Activated effector memory CD4-positive, alpha-beta T cell treated with Interleukin-2 at 50 U/mL for 16 hours (primary cell): ENCODE measurements around the gene B3GALT4.
A peak's percentile ranks its signal among the peaks of the same experiment; 100 is the strongest.

Source experiments
- DNase-seq: peaks from one replicate; pipeline ENCODE4 v3.0.0-alpha.2; 2020

B3GALT4 gene

DNA sequence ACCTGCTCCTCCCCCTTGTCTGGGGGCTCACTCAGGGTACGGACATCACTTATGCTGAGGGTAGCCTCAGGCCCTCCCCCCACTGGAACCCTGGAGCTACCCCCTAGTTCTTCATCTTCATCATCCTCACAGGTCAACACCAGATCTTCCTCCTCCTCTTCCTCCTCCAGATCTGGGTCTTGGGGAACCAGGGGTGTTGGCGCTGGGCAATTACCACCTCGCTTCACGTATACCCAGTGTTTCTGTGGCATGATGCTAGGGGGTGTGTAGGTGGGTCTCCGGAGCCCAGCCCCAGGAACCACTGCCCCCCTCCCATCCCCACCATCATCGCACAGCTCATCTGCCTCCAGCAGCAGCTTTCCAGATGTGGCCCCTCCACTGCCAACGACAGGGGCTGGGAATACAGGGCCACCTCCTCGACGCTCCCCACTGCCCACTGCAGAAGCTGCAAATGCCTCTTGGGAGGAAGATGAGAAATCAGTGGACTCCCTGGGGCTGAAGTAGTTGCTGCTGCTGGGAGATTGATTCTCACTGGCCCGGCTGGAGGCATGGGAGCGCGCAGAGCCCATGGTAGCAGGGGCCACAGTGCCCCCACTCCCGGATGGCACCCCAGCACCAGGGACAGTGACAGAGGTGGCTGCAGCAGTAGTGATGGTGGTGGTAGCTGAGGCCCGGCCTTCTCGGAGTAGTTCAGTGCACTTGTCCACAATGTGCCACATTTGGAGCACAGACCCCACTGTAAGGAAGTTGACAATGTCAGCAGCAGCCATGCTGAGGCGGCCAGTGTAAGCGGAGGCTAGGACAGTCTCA lies 39.1 kb downstream of the B3GALT4 start:
- no peak for DNase-seq

DNA sequence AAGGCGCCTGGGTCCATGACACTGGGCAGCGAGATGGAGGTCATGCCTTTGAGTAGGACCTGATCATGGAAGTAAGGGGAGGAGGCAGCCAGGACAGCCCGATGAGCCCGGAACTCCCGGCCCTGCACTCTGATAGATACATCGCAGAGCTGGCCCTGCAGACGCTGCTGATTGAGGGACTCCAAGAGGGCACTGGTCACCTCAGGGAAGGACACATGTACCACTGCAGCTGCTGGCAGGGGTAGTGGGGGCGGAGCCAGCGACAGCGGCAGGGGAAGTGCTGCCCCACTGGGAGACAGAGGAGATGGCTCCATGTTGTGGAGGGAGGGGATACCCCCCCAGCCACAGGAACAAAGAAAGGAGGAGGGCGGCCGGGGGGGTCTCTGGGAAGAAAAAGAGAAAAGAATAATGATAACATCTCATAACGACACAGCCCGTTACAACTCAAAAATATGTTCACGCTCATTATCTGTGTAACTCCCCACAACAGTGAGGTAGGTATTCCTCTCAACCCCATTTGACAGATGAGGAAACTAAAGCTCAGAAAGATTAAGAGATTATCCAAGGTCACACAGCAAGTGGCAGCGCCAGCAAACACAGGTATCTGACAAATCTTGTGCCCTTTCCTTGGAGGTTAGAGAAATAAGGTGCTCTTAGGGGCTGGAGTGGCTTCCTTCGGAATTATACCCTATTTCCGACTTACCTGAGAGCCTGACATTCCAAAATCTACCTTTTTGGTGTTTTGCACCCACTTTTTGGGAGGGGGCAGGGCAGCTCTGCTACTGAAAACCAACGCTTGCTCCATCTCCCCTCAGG lies 39.9 kb downstream of the B3GALT4 start:
- DNase-seq, result no peak

DNA sequence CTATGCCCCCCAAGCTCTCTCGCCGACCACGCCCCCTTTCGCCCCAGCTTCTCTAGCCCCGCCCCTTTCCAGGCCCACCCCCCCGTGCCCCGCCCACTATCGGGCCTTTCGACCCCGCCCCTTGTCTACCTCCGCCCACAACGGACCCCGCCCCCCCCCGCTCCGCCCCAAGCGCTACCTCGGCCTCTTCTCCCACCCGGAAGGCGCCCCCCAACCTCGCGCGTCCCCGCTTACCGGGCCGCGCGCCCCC lies 40.4 kb downstream of the B3GALT4 start:
- DNase-seq, result no peak

DNA sequence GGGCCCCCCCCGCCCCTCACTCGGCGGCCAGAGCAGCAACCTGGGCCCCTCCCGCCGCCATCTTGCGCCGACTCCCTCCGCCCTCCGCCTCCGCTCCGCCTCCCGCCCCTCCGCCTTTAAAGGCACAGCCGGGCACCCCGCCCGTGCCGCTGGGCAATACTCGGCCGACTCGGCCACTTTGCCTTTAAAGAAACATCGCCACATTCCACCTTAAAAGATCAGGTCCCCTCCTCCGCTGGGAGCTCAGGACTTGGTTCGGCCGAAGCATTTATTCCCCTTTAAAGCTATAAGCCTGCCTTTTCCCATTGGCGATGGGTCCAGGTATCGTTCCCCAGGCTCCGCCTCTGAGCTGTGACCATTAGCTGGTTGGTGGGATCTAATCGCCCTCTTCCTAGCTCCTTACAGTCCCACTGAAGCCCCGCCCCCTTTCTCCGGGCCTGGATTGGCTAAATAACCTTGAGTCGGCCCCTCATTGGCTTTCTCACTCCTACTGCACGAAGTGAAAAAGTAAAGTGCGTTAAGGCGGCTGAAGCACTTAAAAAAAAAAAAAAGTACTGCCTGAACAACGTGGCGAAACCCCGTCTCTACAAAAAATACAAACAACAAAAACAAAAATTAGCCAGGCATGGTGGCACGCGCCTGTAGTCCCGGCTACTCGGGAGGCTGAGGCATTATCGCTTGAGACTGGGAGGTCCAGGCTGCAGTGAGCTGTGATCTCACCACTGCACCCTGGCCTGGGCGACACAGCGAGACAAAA lies 40.9 kb downstream of the B3GALT4 start, which contains the start of gene ZBTB22:
Gene ZBTB22, minus strand, starts transcription at position 76 of the 757 bp plus-strand sequence. CDS start 828 bp downstream, outside the sequence.
- peak; percentile 93 for DNase-seq

DNA sequence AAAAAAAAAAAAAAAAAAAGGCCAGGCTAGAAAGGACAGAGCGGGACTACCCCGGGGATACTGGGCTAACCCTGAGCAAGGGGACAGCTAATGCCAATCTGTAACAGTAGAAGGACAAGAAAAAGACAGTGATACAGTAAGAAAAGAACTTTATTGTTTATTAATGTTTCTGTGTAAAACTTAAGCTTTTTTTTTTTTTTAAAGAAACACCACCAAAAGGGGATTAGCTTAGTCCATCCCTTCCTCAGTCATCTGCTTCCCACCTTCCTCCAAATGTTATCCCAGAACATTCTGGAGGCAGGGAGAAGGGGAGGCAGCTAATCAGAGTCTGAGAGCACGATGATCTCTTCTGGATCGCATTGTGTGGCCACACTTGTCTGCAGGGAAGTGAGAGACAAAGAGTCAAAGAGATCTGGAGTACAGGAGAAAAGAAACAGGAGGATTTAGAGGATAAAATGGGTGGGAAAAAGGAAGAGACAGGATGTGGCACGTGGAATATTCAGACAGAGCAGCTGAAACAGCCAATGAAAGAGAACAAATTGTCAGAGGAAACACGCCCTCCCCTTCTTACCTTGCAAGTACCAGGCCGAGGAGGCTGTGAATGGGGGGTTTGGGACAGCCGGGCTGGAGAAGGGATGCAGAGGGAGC lies 41.6 kb downstream of the B3GALT4 start:
- DNase-seq, result no peak

DNA sequence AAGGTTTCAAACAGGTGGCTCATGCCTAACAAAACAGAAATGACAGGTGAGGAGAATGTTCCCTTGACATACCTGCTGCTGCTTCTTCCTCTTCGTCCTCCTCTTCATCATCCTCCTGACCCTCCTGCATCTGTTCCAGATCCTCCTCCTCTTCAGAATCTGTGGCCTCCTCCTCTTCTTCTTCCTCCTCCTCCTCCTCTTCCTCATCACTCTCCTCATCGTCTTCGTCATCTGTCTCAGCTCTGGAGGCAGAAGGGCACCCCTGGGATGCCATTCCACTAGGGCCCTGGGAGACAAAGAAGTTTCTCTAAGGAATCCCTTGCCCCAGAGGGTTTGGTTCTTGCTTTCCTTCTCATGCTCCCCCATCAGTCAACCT lies 43.0 kb downstream of the B3GALT4 start:
- no peak for DNase-seq

DNA sequence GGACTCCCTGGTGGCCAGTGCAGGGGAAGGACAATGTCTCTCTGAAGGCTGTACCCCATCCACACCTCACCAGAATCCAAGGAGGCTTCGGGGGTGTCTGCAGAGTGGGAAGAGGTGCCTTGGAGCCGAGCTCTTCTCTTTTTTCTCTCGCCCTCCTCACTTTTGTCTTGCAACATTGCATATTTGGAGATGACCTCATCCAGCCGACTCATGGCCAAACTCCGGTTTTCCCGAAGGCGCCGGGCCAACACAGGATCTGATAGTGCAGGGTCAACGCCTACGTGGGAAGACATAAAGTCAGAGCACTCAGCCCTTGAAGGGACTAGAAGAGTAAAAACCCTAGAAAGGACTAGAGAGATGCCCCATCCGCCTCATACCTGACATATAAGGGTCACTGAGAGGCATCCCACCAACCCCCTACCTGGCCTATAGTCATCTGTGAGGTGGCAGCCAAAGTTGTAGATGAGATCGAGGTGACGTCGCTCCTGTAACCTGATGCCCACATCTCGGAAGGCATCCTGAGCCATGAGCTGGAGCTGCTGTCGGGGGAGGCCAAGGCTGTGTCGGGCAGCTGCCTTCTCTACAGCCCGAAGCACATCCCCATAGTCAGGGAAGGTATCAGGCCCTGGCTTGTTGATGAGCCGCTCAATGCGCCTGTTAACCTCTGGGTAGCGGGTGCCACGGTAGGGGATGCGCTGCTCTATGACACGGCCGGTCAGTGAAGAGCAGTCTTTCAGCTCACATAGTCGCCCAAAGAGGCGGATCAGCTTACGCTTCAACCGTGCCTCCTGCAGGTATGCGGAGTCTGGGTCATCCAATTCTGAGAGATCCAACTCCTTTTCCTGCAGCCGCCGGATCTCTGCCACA lies 43.6 kb downstream of the B3GALT4 start:
- no peak for DNase-seq

DNA sequence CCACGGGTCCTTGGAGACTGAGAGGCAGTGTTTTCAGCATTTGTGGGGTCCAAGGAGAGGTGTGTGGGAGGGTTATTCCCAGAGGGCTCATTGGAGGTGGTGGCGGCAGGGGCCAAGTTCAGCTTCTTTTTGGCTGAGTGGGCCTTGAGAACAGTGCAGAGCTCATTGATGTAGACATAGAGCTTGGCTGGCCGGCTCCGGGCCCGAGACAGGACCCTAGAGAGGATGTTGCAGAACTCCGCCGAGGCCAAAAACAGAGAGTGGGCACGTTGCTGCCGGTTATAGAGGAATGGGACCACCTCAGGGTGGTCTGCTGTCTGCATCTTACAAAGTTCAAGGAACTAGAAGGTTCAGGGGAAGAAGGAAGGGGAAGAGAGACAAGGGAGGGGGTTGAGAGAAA lies 44.3 kb downstream of the B3GALT4 start:
- no peak for DNase-seq

DNA sequence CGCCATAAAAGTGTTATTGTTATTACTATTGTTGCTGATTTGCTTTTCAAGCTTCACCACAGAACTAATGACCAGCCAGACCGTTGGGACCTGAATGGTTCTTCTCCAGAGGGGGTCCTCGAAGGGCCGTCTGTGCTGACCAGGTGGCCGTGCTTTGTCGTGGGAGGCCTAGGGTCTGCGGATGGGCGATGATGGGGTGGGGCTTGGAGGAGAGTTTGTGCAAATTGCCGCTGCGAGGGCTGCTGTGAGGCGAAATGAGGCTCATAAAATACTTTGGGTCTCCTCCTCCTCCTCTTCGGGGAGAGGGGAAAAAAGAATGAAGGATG lies 46.7 kb downstream of the B3GALT4 start:
- peak; percentile 14 for DNase-seq

DNA sequence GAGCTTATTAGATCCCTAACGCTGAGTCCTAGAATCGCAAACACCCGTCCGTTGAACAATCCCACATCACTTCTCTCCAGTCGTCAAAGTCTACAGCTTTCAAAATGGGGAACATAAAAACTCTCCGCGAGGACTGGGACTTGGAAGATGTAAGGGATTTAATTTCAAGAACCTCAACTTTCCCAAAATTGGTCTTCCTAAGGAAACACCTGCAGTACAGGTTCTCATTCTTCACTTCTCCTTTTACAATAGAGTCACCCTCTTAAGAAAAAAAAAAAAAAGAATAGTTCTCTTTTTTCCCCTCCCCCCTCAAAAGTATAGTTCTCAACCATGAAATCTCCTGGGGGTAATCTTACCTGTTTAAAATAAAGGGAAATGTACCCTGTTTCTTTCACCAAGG lies 47.2 kb downstream of the B3GALT4 start:
- no peak for DNase-seq
